ENCODE data around the gene MANSC1. TPM values are rescaled to one million over a fixed set of nuclear protein-coding genes. Genes with fewer than 3 reads are reported as not detected.

Gene MANSC1
- total and polyA plus RNA-seq, 4 experiments from 2014 or later = 0.35 to 1.4 (median 0.47) TPM

- no peaks in the 10 kb centered on the region for H3K27me3 ChIP-seq (ENCODE audit: insufficient read depth, low read length)
- H3K36me3 ChIP-seq (ENCODE audit: insufficient read depth, low read length) = peaks cover 1% of the 10 kb centered on the region
- CTCF ChIA-PET (ENCODE audit: partially characterized antibody) = interaction anchor here (1.6 to 7.5 kb wide), 13 partner anchors 20 to 358 kb away, joined by 6 to 150 read pairs (median 27); partner anchors contain the start of gene DUSP16
- peaks cover 67% of the 10 kb centered on the region for H3K4me1 ChIP-seq (ENCODE audit: insufficient read depth, low read length)
- DNase-seq = no peak
- no peaks in the 10 kb centered on the region for H3K9me3 ChIP-seq (ENCODE audit: control insufficient read depth in 1 of 2, low read length in 2 of 2)
- intact Hi-C loops (cut with micrococcal nuclease) = loop anchor here (5.0 kb wide), 1 partner anchor 409 kb away; the partner anchor contains the start of gene APOLD1
- Mint-ChIP-seq H3K9me3 (peaks cover 0 to 14% (median 9%) of the 10 kb centered on the region in 8 donors), H3K36me3 (peaks cover 27 to 32% of the 10 kb centered on the region in 2 donors), H3K27me3 (no peaks in the 10 kb centered on the region), H3K4me3 (peak overlapping the region in 4 of 8 donors; percentile 22 to 51 (median 42)), H3K4me1 (peaks cover 35 to 59% (median 47%) of the 10 kb centered on the region in 4 donors), H3K27ac (peak overlapping the region; percentile 86 to 99 (median 98))
- no peak overlapping the region for H3K4me3 ChIP-seq (ENCODE audit: low read length in 2 of 2)
- peak overlapping the region; percentile 82 for H3K27ac ChIP-seq (ENCODE audit: low read depth, low read length)
- POLR2A ChIA-PET (ENCODE audit: partially characterized antibody) = interaction anchor here (1.3 to 6.4 kb wide), 20 partner anchors 21 to 357 kb away, joined by 3 to 111 read pairs (median 22); partner anchors contain the start of genes BORCS5, CDKN1B and DUSP16
Measured at GRCh38 chr12:12378616-12379015, 28.6 kb upstream of the MANSC1 start.

DNA sequence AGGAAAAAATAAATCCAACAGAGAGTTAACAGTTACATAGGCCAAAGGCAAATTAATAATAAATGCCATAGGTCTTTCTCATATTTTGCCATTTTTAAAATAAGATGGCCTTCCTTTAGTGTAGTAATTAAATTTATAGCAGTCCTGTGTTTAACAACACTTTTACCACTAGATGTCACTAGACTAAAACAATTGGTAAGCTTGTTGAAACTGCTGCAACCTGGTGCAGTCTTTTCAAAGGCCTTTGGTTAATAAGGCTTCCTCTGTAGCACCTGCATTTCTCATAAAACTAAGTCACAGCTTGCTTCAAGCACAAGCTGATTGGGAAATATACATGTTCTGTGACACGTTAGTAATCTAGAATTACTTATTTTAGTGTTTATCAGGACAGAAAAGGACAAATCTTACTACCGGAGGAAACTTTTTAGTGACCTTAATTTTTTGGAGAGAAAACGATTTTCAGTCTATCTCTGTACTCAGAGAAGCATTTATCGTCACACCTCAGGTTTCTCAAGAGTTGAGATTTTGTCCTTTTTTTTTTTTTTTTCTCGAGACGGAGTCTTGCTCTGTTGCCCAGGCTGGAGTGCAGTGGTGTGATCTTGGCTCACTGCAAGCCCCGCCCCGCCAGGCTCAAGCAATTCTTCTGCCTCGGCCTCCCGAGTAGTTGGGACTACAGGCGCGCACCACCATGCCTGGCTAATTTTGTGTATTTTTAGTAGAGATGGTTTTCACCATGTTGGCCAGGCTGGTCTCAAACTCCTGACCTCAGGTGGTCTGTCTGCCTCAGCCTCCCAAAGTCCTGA is 26.8 kb upstream of the MANSC1 start:
- ChIA-PET POLR2A (ENCODE audit: partially characterized antibody) (interaction anchor here (0.7 to 6.4 kb wide), 33 partner anchors 9 to 359 kb away, joined by 3 to 111 read pairs (median 5); partner anchors contain the start of genes BORCS5 and DUSP16), CTCF (ENCODE audit: partially characterized antibody) (interaction anchor here (0.6 to 7.5 kb wide), 54 partner anchors 9 to 836 kb away, joined by 3 to 150 read pairs (median 5); partner anchors contain the start of genes BORCS5, DDX47 and DUSP16)
- H3K27ac ChIP-seq (ENCODE audit: low read depth, low read length) = peak overlapping the region; percentile 23
- peak overlapping the region; percentile 52 to 99 (median 91) for H3K27ac Mint-ChIP-seq
- H3K36me3 Mint-ChIP-seq = peaks cover 30 to 31% of the 10 kb centered on the region in 2 donors
- peaks cover 50% of the 10 kb centered on the region for H3K4me1 ChIP-seq (ENCODE audit: insufficient read depth, low read length)
- peak; percentile 62 to 82 (median 81) for DNase-seq
- no peaks in the 10 kb centered on the region for H3K27me3 Mint-ChIP-seq
- H3K4me3 ChIP-seq (ENCODE audit: low read length in 2 of 2) = no peak overlapping the region
- H3K9me3 Mint-ChIP-seq = peaks cover 0 to 8% (median 3%) of the 10 kb centered on the region in 8 donors
- intact Hi-C loops (cut with micrococcal nuclease) = loop anchor here (1.0 to 5.0 kb wide), 10 partner anchors 98 to 410 kb away; partner anchors contain the start of genes APOLD1 and CREBL2
- H3K9me3 ChIP-seq (ENCODE audit: control insufficient read depth in 1 of 2, low read length in 2 of 2) = no peaks in the 10 kb centered on the region
- H3K4me1 Mint-ChIP-seq = peaks cover 36 to 48% (median 43%) of the 10 kb centered on the region in 4 donors
- peaks cover 15% of the 10 kb centered on the region for H3K36me3 ChIP-seq (ENCODE audit: insufficient read depth, low read length)
- peak overlapping the region in 1 of 8 donors; percentile 41 for H3K4me3 Mint-ChIP-seq
- H3K27me3 ChIP-seq (ENCODE audit: insufficient read depth, low read length) = no peaks in the 10 kb centered on the region

- H3K36me3 Mint-ChIP-seq = peaks cover 31 to 50% of the 10 kb centered on the region in 2 donors
- H3K4me3 Mint-ChIP-seq = no peak overlapping the region
- no peak for DNase-seq
- ChIA-PET POLR2A (ENCODE audit: partially characterized antibody) (no interaction called here), CTCF (ENCODE audit: partially characterized antibody) (interaction anchor here (1.6 to 7.5 kb wide), 3 partner anchors 108 to 364 kb away, joined by 3 to 150 read pairs (median 74); no protein-coding TSS in a partner anchor)
- intact Hi-C loops (cut with micrococcal nuclease) = no loop called here
- peaks cover 23 to 28% (median 25%) of the 10 kb centered on the region in 4 donors for H3K4me1 Mint-ChIP-seq
- H3K36me3 ChIP-seq (ENCODE audit: insufficient read depth, low read length) = peaks cover 15% of the 10 kb centered on the region
- H3K27me3 Mint-ChIP-seq = no peaks in the 10 kb centered on the region
- no peak overlapping the region for H3K4me3 ChIP-seq (ENCODE audit: low read length in 2 of 2)
- no peaks in the 10 kb centered on the region for H3K9me3 Mint-ChIP-seq
- H3K27ac Mint-ChIP-seq = peak overlapping the region; percentile 13 to 81 (median 39)
- H3K27me3 ChIP-seq (ENCODE audit: insufficient read depth, low read length) = no peaks in the 10 kb centered on the region
- no peak overlapping the region for H3K27ac ChIP-seq (ENCODE audit: low read depth, low read length)
- H3K9me3 ChIP-seq (ENCODE audit: control insufficient read depth in 1 of 2, low read length in 2 of 2) = no peaks in the 10 kb centered on the region
- peaks cover 19% of the 10 kb centered on the region for H3K4me1 ChIP-seq (ENCODE audit: insufficient read depth, low read length)
Measured at GRCh38 chr12:12372946-12373722, 23.1 kb upstream of the MANSC1 start.

DNA sequence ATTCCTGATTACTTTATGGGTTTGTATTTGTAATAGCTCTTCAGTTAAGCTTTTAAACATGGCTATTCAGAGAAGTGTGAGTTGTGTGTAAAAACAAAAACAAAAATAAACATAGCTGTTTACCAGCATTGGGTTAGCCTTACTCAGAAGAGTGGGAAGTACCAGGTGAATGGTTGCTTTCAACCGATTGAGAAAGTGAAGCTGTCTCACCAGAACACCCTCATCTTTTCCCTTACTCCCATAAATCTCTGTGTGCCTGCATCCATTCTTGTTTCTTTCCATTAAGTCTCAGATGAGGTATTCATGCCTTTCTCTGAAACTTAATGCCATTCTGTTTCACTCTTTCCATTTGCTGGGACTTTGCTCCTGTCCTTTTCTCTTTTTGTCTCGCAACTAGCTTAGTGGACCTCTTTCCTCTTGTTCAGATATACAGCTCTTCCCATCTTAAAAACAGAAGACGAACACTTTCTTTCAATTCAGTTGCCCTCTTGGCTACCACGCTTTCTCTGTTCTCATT is 17.5 kb upstream of the MANSC1 start:
- intact Hi-C loops (cut with micrococcal nuclease) = no loop called here
- no peak for DNase-seq
- Histone ChIP-seq H3K36me3 (ENCODE audit: insufficient read depth, low read length) (peaks cover 7% of the 10 kb centered on the region), H3K9me3 (ENCODE audit: control insufficient read depth in 1 of 2, low read length in 2 of 2) (no peaks in the 10 kb centered on the region), H3K27ac (ENCODE audit: low read depth, low read length) (no peak overlapping the region), H3K27me3 (ENCODE audit: insufficient read depth, low read length) (no peaks in the 10 kb centered on the region), H3K4me1 (ENCODE audit: insufficient read depth, low read length) (peaks cover 28% of the 10 kb centered on the region), H3K4me3 (ENCODE audit: low read length in 2 of 2) (no peak overlapping the region)
- H3K4me1 Mint-ChIP-seq = peaks cover 37 to 42% (median 41%) of the 10 kb centered on the region in 4 donors
- no peaks in the 10 kb centered on the region for H3K9me3 Mint-ChIP-seq
- peak overlapping the region in 4 of 7 donors; percentile 29 to 61 (median 48) for H3K27ac Mint-ChIP-seq
- H3K36me3 Mint-ChIP-seq = peaks cover 26 to 45% of the 10 kb centered on the region in 2 donors
- ChIA-PET POLR2A (ENCODE audit: partially characterized antibody) (interaction anchor here (0.8 to 4.3 kb wide), 5 partner anchors 10 to 369 kb away, joined by 3 to 50 read pairs (median 4); partner anchors contain the start of genes BORCS5 and MANSC1), CTCF (ENCODE audit: partially characterized antibody) (interaction anchor here (0.7 to 3.7 kb wide), 7 partner anchors 9 to 419 kb away, joined by 3 to 25 read pairs (median 7); partner anchors contain the start of gene BORCS5)
- peak overlapping the region in 6 of 8 donors; percentile 0 to 31 (median 2) for H3K4me3 Mint-ChIP-seq
- no peaks in the 10 kb centered on the region for H3K27me3 Mint-ChIP-seq

DNA sequence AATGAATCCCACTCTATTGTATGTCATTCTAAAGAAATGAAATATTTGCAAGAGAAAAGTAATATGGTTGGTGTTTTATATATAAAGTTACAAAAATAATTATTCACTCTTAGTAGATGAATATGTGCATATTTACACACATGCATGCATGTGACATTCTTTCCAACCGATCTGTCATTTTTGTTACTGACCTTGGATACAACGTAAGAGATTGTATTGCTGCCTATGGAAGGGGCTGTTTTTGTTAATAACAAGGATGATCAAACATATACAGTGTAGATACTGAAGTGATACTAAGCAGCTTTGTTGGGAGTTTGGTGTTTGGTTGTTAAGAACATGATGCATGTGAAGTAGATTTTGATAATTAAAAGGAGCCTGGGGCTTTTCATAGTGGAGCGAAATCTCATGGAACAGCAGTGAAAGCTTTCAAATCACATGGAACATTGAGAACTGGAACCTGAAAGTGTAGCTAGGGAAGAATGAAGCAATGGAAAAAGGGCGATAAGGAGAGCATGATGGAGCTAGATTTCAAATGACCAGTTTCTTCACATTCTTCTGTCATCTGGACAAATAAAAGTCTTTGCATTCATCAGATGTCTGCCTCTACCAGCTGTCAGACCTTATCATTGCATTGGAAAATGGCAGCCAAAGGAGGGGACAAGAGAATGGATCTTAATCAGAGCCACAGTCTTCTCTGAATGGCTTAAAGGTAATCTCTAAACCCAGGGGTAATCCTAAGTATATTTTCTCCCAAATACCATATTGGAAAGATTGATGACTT is 16.8 kb upstream of the MANSC1 start:
- Histone ChIP-seq H3K9me3 (ENCODE audit: control insufficient read depth in 1 of 2, low read length in 2 of 2) (no peaks in the 10 kb centered on the region), H3K27me3 (ENCODE audit: insufficient read depth, low read length) (no peaks in the 10 kb centered on the region), H3K4me1 (ENCODE audit: insufficient read depth, low read length) (peaks cover 32% of the 10 kb centered on the region), H3K36me3 (ENCODE audit: insufficient read depth, low read length) (peaks cover 4% of the 10 kb centered on the region), H3K4me3 (ENCODE audit: low read length in 2 of 2) (no peak overlapping the region), H3K27ac (ENCODE audit: low read depth, low read length) (no peak overlapping the region)
- intact Hi-C loops (cut with micrococcal nuclease) = no loop called here
- H3K36me3 Mint-ChIP-seq = peaks cover 30 to 47% of the 10 kb centered on the region in 2 donors
- no peak for DNase-seq
- ChIA-PET CTCF (ENCODE audit: partially characterized antibody) (interaction anchor here (0.7 to 3.7 kb wide), 7 partner anchors 9 to 420 kb away, joined by 3 to 25 read pairs (median 7); partner anchors contain the start of gene BORCS5), POLR2A (ENCODE audit: partially characterized antibody) (interaction anchor here (0.8 to 4.3 kb wide), 4 partner anchors 10 to 370 kb away, joined by 3 to 50 read pairs (median 4); partner anchors contain the start of gene BORCS5)
- no peaks in the 10 kb centered on the region for H3K9me3 Mint-ChIP-seq
- H3K27me3 Mint-ChIP-seq = no peaks in the 10 kb centered on the region
- peak overlapping the region in 1 of 8 donors; percentile 13 for H3K4me3 Mint-ChIP-seq
- H3K27ac Mint-ChIP-seq = peak overlapping the region in 3 of 7 donors; percentile 19 to 59 (median 34)
- peaks cover 38 to 47% (median 44%) of the 10 kb centered on the region in 4 donors for H3K4me1 Mint-ChIP-seq
